GM21786 (cell line): ENCODE measurements around the gene DENND1A.

Source experiments
- ATAC-seq: cut with Tn5 transposase; IDR thresholded peaks from one replicate; pipeline ENCODE4 v1.9.1; 2021; ENCODE audit not compliant: unreplicated experiment

The DENND1A gene

DNA sequence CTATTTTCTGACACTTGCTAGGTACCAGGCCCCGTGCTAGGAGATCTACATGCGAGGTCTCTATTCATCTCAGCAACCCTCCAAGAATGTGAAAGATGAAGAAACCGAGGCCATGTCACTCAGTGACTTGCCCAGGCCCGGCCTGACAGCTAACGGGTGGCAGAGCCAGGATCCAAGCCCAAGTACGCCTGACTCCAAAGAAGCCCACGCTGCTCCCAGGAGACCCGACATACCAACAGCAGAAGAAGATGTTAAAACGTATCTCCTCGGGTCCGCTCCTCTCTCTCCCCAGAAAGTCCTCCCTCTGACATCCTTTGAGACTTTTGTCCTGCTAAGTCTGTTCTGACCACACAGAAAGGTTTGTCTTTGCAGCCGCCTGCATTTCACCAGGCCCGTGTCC lies 508.7 kb downstream of the DENND1A start:
- ATAC-seq, result no peak

DNA sequence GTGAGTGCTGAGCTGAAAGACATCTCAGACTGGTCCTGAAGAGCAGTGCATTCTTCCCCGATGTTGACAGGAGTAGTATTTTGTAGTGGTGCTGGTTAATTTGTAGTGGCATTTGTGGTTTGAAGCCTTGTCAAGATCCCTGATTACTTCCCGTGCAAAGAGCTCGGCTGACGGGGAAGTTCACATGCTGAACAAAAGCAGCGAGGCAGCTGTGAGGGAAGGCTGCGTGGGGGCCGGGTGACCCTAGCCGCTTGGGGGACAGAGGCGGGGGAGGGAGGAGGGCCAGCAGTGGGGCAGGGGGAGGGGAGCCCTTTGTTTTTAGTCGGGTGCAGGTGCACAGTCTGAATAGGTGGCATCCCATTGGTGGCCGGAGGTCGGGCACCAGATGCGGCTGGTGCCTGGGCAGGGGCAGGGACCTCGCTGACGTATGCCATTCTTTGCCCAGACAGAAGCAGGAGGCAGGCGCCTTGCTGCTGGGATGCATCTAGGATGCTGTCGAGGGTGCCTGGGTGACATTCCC lies 509.3 kb downstream of the DENND1A start:
- ATAC-seq, result no peak

DNA sequence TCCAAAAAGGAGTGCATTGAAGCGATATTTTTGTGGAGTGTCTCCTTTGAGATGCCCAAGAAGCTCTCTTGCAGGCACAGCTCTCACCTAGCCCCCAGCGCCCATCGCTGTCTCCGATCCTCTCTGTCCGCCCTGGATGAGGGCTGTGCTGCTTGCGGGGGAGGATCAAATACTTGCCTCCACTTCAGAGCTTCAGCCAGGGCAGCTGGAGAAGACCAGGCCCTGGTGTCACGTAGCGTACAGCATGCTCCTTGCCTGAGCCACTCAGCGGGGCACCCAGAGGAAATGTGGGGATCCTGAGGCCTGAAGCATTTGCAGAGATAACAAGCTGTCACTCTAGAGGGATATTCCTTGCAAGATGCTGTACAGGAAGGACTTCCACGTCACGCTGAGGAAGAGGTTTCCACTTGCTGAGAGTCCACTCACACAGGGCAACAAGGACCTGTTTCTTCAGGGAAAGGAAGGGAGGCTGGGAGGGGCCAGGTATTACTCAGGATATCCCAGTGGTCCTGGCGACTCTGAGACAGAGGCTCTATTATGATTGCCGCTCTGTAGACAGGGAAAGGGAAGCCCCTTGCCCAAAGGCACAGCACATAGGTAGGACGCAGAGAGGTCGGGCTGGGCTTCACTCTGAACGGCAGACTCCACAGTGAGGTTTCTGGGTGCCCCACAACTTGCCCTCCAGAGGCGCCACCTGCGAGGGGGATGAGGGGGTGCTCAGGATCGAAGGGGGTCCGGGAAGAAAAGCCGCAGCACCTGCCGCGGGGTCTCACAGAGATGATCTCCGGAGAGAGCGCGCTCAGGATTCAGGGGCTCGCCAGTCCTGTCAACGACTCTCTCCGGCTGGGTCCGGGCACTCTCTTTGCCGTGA lies 510.0 kb downstream of the DENND1A start:
- no peak for ATAC-seq

DNA sequence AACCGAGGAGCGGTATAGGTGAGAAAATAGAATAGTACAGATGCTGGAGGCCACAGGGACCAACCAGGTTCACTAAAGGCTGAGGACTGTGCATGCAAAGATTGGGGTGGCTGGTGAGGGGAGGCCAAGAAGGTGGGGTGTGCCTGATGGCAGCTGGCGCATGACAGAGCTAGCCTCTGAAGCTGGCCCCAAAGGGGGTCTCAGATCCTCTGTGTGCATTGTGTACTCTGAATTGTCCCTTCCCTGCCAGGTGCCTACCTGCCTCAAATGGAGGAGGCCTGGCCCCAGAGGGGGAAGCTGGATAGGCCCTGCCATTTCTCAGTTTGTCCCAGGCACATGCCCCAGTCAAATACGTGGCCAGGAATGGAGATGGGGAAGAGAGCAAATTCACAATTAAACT lies 510.8 kb downstream of the DENND1A start:
- ATAC-seq, result no peak

DNA sequence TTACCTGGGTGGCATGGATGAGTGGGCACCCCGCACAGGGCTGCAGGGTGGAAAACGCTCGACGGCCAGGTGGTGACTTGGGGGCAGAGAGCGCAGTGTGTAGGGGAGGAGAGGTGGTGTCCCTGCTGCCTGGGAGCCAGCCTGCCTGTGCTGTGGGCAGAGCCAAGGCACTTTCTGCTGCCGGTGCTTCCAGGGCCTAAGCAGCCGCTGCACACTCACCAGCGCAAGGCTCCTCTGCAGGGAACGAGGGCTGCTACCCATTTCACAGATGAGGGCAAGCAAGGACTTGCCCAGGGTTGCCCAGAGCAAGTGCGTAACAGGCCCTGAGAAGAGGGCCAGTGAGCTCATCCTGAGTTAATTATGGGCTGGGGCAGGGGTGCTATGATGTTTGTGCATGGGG lies 511.4 kb downstream of the DENND1A start:
- ATAC-seq, result no peak

DNA sequence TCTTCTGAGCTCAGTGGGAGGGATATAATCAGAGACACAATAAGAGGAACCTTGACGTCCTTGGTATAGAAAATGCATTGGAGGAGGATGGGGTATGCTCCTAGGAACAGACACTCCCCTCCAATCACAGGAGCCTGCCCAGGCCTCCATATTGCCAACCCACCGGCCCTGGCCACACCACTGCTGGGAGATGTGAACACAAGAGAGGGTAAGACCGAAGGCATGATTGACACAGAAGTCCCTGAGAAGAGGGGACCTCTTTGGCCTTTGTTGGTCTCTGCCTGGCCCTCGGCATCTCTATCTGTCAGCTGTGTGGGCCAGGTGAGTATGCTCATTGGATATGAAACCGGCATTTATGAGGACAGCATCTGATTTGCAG lies 511.9 kb downstream of the DENND1A start:
- no peak for ATAC-seq

DNA sequence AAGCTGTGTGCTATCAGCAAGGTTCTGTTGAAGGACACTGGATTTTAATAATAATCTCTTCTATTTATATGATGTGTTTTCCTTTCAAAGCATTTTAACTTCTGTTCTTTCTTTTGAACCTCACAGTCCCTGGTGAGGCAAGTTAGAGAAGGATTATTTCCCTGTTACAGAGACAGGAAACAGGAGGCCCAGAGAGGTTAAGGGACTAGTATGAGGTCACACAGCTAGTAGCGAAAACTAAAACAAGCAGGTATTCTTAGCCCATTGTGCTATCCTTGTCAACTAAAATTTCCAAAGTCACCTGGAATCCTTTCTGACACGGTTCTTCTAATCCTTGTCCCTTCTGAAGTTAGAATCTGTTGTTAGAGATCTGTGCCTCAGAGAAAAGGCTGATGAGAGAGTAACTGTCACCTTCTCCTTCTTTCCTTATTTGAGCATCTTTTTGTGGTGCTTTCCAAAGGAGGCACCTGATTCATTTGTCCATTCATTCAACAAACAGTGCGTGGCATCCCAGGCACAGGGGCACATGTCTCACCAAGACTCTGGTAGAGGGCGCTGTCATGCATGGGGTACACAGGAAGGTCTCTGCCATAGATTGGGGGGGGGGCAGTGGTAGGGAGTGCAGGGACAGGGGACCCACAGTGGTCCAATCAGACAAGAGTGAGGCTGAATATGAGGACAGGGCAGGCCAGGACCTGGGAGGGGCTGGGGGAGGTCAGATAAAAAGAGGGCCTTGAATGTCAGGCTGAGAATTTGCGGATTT lies 512.5 kb downstream of the DENND1A start:
- no peak for ATAC-seq

DNA sequence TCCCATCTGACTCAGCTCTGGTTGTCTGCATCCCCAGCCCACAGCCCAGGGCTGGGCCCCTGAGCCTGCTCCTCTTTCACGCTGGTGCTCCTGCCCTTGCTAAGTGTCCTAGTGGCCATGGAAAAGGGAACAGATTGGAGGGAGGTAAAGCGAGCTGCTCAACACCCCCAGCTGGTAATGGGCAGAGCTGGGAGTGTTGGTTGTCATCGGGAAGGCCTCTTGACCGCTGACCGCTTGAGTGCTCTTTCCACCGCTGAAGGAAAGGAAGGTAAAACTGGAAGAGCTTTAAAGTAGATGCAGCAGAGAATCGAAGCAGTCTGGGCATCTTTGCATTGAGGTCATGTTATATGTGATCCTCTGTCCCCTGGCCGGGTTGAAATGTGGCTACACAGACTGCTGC lies 513.8 kb downstream of the DENND1A start:
- no peak for ATAC-seq

DNA sequence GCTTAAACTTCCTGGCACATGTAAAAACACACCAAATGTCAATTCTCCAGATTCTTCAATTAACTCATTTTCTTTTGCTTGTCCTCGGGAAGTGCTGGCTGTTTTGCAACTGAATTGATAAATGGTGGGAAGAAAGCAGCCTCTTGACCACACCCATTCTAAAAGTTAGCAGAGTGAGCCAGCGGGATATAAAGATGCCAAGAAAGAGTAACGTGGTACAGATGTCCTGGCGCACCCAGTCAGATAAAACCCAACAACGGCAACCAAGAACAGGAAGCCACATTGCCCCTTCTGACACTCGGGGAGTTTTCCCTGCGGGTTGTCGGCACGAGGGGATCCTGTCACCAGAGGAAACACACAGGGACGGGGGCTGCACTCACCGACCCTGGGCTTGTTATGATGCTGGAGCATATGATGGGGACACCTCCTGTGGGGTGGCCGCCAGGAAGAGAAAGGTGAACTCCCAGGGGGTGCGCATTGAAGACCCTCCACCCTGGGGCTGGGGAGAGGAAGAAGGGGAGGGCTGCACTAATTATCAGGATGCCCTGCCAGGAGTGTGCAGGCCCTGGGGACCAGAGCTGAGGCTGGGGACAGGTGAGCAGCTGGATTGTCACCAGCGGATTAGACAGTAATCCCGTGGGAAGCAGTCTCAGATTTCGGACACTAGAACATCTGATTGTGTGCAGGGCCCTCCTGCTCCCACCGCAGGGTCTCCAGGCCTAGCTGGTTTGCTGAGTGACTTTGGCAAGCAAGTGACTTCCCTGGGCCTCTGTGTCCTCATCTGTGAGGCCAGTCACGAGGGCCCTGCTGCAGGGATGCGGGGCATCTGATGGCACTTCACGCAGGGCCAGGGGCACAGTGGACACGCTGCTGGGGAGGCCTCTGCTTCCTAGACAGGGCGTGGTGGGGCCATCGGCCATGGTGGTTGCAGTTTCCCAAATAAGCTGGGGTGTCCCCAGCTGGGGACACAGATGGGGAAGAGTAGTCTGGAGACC lies 514.7 kb downstream of the DENND1A start:
- ATAC-seq, result no peak

DNA sequence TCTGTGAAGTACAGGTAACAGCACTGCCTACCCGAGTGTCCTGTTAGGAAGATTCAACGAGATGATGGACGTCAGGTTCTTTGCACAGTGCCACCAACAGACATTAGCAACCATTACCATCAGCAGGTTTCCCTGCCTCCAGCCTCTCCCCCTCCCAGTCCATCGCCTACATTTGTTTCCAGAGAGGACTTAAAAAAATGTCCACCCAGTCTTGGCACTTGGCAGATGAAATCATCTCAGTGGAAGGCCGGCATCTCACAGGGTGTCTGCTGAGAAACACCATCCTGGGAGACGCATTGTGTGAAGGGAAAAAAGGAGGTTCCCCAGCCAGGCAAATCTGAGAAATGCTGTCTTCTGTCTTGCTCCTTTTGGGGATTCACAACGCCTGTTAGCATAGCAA lies 515.7 kb downstream of the DENND1A start:
- ATAC-seq, result no peak

DNA sequence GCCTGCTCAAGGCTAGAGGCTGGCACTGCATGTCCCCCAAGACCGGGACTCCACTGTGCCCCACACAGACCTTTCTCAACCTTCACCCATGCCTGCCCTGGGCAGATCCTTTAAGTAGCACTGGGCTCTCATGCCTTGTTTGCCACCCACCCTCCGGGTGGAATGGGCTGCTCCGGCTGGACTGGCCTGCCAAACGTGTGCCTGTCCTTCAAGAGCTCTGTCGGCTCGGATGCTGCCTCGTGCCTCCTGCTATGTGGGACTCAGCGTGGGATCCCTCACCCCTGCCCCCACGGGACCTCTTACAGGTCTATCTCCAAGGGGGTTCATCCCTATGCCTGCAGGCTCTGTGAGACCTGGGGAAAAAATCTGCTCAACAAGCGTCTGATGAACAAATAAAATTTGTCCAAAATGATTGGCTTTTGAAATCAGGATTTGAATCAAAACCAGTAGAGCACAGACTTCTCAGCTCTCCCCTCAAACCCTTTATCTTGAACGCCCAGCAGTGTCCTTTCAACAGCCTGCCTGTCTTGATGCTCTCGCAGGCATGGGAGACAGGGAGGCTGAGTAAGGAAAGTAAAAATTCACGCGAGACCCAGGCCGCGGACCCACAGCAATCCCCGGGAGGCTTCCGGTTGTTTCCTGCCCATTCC lies 517.6 kb downstream of the DENND1A start:
- no peak for ATAC-seq

DNA sequence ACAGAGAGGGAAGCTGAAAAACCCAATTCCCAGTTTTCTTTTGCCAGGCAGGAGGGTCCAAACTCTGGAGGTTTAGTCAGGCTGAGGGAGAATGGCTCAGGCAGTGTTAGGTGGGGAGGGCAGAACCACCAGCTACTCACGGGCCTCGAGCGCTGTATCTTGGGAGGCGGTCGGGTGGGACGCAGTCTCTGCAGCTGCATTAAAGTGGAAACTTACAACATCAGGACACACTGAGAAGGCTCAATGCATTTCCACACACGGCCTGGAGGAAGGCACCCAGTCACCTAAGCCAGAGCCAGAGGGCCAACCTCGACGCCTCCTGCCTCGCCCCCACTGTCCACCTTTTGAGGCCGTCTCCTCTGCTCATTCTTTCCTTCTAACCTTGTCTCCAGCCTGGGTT lies 518.3 kb downstream of the DENND1A start:
- no peak for ATAC-seq

DNA sequence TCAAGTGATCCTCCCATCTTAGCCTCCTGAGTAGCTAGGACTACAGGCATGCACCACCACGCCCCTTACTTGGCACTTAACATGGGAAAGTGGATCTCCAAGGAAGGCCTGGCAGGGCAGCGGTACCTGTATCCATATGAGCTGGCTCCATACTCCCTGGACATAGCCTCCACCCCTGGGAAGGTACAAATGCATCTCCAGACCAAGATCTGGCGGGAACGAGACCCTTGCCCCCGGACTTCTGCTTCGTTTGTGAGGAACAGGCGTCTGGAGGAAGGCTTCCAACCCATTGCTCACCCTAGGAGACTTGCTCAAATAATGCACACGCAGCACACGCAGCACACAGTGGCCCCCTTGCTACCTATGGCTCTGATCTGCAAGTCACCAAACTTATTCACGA lies 518.7 kb downstream of the DENND1A start:
- no peak for ATAC-seq

DNA sequence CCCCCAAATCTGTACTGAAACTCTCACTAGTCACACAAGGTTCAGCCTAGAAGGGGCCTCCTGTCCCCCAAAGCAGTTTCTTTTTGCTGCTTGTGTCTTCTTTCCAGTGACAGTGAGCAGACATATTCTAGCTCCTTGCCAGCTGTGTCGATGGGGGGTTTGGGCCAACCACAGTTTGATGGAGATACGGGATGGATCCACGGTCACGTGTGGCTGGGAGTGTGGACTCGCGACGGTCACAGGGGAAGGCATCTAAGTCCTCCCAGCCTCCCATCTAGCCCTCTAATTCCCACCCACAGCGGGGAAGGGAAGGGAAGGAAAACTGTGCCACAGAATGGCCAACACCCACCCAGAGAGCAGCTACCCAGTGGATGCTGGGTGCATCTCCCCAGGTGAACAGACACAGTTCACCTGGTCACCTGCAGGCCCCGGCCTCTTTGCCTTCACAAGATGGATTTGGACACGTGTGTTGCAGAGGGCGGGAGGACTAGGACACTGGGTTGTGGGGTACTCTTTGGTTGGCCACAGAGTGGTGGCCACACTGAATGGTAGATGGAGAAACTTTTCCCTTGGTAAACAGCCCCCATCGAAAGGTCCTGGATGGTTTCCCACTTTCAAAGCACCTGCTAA lies 519.5 kb downstream of the DENND1A start:
- no peak for ATAC-seq

DNA sequence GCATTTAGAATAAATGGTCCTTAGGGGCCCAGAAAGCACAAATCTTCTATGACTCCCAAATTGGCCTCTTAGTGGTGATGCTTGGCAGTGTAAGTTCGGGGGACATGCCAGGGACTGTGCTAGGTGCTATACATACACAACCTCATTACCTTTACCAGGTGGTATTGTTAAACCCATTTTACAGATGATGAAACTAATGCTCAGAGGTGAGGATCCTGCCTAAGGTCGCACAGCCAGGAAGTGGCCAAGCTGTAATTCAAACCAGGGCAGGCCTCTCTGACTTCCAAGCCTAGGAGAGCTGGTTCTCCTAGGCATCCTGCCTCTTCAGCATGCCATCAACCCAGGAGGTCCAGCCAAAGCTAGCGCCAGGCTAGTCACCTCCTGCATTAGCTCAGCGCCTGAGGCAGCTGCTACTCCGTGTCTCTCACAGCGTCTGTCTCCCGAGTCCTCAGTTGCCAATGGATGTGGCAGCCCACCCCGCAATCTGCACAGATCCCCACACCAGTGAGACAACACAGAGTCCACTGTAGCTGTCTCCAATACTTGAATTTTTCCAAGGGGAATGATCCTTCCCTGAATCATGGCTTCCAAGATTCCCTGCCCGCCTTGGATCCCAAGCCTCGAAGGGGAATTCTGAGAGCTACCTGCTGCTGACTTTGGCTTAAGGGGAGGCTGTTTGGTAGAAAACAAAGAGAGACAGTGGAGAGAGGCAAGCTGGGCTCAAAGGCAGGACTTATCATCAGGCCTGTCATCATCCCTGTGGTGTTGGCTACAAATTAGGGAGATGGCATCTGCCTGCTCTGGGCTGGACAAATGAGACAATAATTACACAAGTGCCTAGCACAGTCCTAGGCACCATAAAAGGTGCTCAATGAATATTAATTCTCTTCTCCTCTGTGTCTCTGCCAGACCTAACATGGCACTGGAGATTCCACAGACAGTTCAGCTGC lies 521.3 kb downstream of the DENND1A start:
- no peak for ATAC-seq

DNA sequence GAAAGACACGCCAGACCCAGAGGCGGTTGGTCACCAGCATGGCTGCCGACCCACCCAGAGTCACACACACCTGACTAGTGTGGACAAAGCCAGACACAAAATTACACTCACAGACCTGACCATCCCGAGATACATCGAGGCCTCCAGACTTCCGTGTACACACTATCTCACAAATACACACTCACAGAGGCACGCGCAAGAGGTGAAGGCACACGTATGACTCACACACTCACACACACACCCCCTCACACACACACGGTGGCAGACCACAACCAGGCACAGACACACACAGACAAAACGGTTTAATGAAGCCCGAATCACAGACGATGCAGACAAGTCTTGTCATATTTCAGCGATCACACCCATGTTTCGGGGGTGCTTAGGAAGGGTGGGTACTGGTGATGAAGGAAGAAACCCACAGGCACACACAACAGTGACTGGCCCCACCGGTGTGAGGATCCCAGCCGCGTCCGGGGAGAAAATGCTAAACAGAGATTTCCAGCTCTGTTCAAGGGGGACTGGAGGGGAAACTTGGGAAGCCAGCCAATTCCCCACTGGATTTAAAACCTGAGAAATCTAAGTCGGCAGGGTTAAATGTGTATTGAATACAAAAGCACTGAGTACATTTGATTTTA lies 522.6 kb downstream of the DENND1A start:
- ATAC-seq, result no peak

DNA sequence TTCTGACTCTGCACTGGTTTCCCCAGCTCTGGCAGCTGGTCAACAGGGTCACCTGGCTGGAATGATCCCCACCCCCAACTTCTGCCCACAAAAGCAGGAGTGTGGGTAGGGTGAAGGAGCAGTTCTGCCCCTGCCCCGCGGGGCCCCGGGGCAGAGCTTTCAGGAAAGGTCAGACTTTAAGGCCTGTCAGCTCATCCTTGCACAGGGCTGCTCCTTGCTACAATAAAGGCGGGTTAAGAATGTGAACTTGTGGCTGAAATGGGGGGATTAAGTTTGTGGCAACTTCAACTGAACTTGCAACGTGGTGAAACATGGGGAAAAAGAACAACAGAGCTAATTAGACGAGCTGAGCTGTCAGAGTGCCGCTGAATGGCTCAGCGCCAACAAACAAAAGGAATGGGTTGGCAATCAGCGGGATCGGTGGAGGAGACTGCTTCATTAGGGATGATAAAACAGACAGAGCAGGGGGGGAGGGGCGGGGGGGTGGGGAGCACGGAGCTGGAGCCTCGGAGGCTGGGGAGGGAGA lies 523.2 kb downstream of the DENND1A start:
- no peak for ATAC-seq

DNA sequence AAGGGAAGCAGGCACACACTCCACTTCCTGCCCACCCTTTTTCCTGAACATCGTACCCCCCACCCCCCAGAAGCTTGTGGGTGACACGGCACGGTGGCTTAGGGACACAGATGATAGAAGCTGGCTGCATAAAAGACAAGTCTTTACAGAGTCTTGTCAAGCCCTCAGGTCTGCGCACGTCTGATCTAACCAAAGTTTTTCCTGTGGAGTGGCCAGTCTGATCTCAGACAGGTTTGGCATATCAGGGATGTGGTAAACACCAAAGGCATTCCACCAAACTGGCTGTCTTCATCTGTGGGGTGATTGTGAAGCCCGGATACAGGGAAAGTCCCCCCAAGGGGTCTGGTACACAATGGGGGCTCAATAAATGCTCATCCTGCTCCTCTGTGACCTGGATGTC lies 523.9 kb downstream of the DENND1A start:
- no peak for ATAC-seq
